HCT116 (cell line): ENCODE measurements around the gene S1PR3. TPM values are rescaled to one million over a fixed set of nuclear protein-coding genes. Genes with fewer than 3 reads are reported as not detected.

Experiments used
- ATAC-seq: fragments of 200-7000 bp; cut with Tn5 transposase; 2 replicates; pipeline ENCODE4 v1.9.1; 2020; ENCODE audit warnings: mild to moderate bottlenecking, moderate library complexity
- BruUV-seq: library from RNA; stranded (reverse); fragments of 400-500 nt; replicated peaks from 2 replicates; lab custom pipeline; 2021; lab: Mats Ljungman, UMichigan
- CTCF ChIA-PET: fragments of 300-600 bp; sonication (Branson Sonifier 250); formaldehyde crosslinking; loops from one replicate; lab custom pipeline; 2021; ENCODE audit warnings: antibody characterized with exemption; lab: Charles Lee
- POLR2A ChIA-PET: fragments of 300-600, 350-600 bp; sonication (Branson Sonifier 250); formaldehyde crosslinking; loops from one replicate; lab custom pipeline; 2021; ENCODE audit warnings: antibody characterized with exemption; lab: Charles Lee
- RAD21 ChIA-PET, 2 experiments: fragments of 300-600 bp; sonication (Branson Sonifier 250); formaldehyde crosslinking; loops; one replicate each; lab custom pipeline; 2023; ENCODE audit warnings: low total read pairs in 2 of 2; ENCODE audit not compliant: uncharacterized antibody in 2 of 2, unreplicated experiment in 2 of 2, low non-redundant PET in 1 of 2; lab: Charles Lee
- DNase-seq: peaks from one replicate; pipeline ENCODE4 v3.0.0-alpha.2; 2010; ENCODE audit warnings: low read depth, low spot score
- H2AFZ ChIP-seq: fragments of 200-600 bp; shearing (Covaris generic), sonication (generic); 2 replicates; pipeline ENCODE4 v1.6.1; 2017; ENCODE audit warnings: low read depth, mixed run types, mixed read lengths, antibody characterized with exemption, low read length; ENCODE audit not compliant: poor library complexity, severe bottlenecking
- H3K27ac ChIP-seq: 2 replicates; pipeline ENCODE4 v1.5.1; 2012; ENCODE audit warnings: low read depth, low read length
- H3K27me3 ChIP-seq: fragments of 200-600 bp; sonication (generic); 2 replicates; pipeline ENCODE4 v1.6.1; 2016; ENCODE audit warnings: mixed run types, low read length, mixed read lengths; ENCODE audit not compliant: insufficient read depth
- H3K36me3 ChIP-seq, 2 experiments: fragments of 200-500 bp in 1 of 2; fragments of 200-600 bp in 1 of 2; sonication (Bioruptor generic) in 1 of 2; sonication (generic) in 1 of 2; 2 replicates each; pipeline versions ENCODE4 v1.5.1 to v1.6.1; 2014 to 2016; ENCODE audit warnings: low read length in 2 of 2, inconsistent platforms in 1 of 2, mixed read lengths in 1 of 2, mixed run types in 1 of 2; ENCODE audit not compliant: insufficient read depth in 2 of 2, control insufficient read depth in 1 of 2
- H3K4me1 ChIP-seq, 2 experiments: fragments of 200-600 bp in 1 of 2; sonication (generic) in 1 of 2; 2 replicates each; pipeline versions ENCODE4 v1.5.1 to v1.6.1; 2012 to 2017; ENCODE audit warnings: low read length in 2 of 2, inconsistent platforms in 1 of 2, mild to moderate bottlenecking in 1 of 2, mixed read lengths in 1 of 2, mixed run types in 1 of 2, moderate library complexity in 1 of 2; ENCODE audit not compliant: insufficient read depth in 2 of 2, control insufficient read depth in 1 of 2
- H3K4me2 ChIP-seq: fragments of 200-600 bp; sonication (generic); 2 replicates; pipeline ENCODE4 v1.6.1; 2017; ENCODE audit warnings: mixed run types, low read length, mixed read lengths
- H3K4me3 ChIP-seq, 2 experiments: fragments of 200-600 bp in 1 of 2; sonication (generic) in 1 of 2; replicated peaks in 1 of 2; 2 replicates each; pipeline ENCODE4 v1.5.1; 2011 to 2016; ENCODE audit warnings: low read length in 2 of 2, control low read depth in 1 of 2, low read depth in 1 of 2, mild to moderate bottlenecking in 1 of 2, mixed read lengths in 1 of 2, mixed run types in 1 of 2
- H3K79me2 ChIP-seq: fragments of 200-600 bp; sonication (generic); 2 replicates; pipeline ENCODE4 v1.6.1; 2017; ENCODE audit warnings: mild to moderate bottlenecking, mixed run types, low read length, moderate library complexity, mixed read lengths; ENCODE audit not compliant: insufficient read depth
- H3K9ac ChIP-seq: fragments of 200-600 bp; sonication (generic); 2 replicates; pipeline ENCODE4 v1.6.1; 2016; ENCODE audit warnings: low read length, mixed read lengths
- H3K9me2 ChIP-seq: fragments of 200-600 bp; sonication (generic), shearing (Covaris generic); 2 replicates; pipeline ENCODE4 v1.6.1; 2017; ENCODE audit warnings: mixed run types, mild to moderate bottlenecking, moderate library complexity; ENCODE audit not compliant: insufficient read depth
- H3K9me3 ChIP-seq, 2 experiments: fragments of 200-500 bp in 1 of 2; fragments of 200-600 bp in 1 of 2; sonication (Bioruptor generic) in 1 of 2; sonication (generic) in 1 of 2; 2 replicates each; pipeline ENCODE4 v1.6.1; 2014 to 2017; ENCODE audit warnings: low read length in 2 of 2, mixed read lengths in 2 of 2, inconsistent platforms in 1 of 2, low read depth in 1 of 2, mild to moderate bottlenecking in 1 of 2, mixed run types in 1 of 2, moderate library complexity in 1 of 2; ENCODE audit not compliant: control insufficient read depth in 1 of 2, insufficient read depth in 1 of 2
- H4K20me1 ChIP-seq: fragments of 200-600 bp; sonication (generic), shearing (Covaris generic); 2 replicates; pipeline ENCODE4 v1.6.1; 2017; ENCODE audit warnings: mixed run types, mild to moderate bottlenecking, moderate library complexity; ENCODE audit not compliant: insufficient read depth
- CBX3 ChIP-seq: IDR thresholded peaks from 2 replicates; pipeline ENCODE4 v1.6.1; 2012; ENCODE audit warnings: low read depth
- CEBPB ChIP-seq: IDR thresholded peaks from 2 replicates; pipeline ENCODE4 v1.6.1; 2012; ENCODE audit warnings: low read depth
- ELF1 ChIP-seq: IDR thresholded peaks from 2 replicates; pipeline ENCODE4 v1.6.1; 2012; ENCODE audit warnings: low read depth, borderline replicate concordance
- EZH2phosphoT487 ChIP-seq: fragments of 200-600 bp; IDR thresholded peaks from 2 replicates; pipeline ENCODE4 v1.6.1; 2018; ENCODE audit warnings: antibody characterized with exemption, borderline replicate concordance
- FOSL1 ChIP-seq: IDR thresholded peaks from 2 replicates; pipeline ENCODE4 v1.6.1; 2012; ENCODE audit warnings: low read depth
- JUND ChIP-seq: IDR thresholded peaks from 2 replicates; pipeline ENCODE4 v1.6.1; 2012
- RAD21 ChIP-seq: IDR thresholded peaks from 2 replicates; pipeline ENCODE4 v1.6.1; 2012; ENCODE audit warnings: low read depth, mild to moderate bottlenecking
- SIN3A ChIP-seq: IDR thresholded peaks from 2 replicates; pipeline ENCODE4 v1.6.1; 2012; ENCODE audit warnings: low read depth
- SRF ChIP-seq: IDR thresholded peaks from 2 replicates; pipeline ENCODE4 v1.6.1; 2012; ENCODE audit warnings: low read depth
- TCF7L2 ChIP-seq: IDR thresholded peaks from 2 replicates; pipeline ENCODE4 v1.7.0; 2011; ENCODE audit warnings: borderline replicate concordance, inconsistent platforms; ENCODE audit not compliant: insufficient read depth, insufficient read length; ENCODE audit errors: extremely low read depth
- ZNF274 ChIP-seq: fragments of 200-500 bp; sonication (Bioruptor generic); IDR thresholded peaks from 2 replicates; pipeline ENCODE4 v1.6.1; 2014; ENCODE audit warnings: mild to moderate bottlenecking, low read depth, low read length, inconsistent platforms
- intact Hi-C: fragments of 100-400 bp; cut with micrococcal nuclease; formaldehyde crosslinking; loops from 2 replicates; pipeline ENCODE4 v1.10.0; 2022
- total RNA-seq: library from RNA; stranded (reverse); gene quantifications from one replicate; pipeline ENCODE4 v1.2.1, GENCODE V29; 2021; ENCODE audit not compliant: unreplicated experiment
- TF ChIP-seq, protein P1 (sequence below): IDR thresholded peaks from 2 replicates; pipeline ENCODE4 v1.6.1; 2012
- TF ChIP-seq, protein P2 (sequence below): IDR thresholded peaks from 2 replicates; pipeline ENCODE4 v1.6.1; 2012; ENCODE audit warnings: low read depth

The S1PR3 gene
- total RNA-seq, 1 experiment from 2014 or later: 0.07 TPM

DNA sequence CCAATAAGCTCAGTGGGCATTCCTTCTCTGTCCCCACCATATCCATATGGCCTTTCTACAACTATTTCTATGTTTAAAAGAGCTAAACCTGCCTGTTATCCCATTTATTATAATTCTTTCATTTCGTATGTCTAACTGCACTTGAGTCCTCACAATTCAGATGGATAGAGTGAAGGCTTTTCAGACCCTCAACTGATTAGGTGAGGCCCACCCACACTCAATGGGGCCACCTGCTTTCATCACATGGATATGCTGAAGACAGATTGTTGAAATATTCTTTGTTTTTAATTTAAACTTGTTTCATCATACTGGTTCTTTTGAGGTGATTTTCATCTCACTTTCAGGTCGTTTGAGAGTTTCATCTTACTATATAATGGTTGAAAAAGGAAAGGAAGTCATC, 5.7 kb upstream of the S1PR3 start:
- Histone ChIP-seq H3K9ac (no peak overlapping the region), H3K27me3 (no peaks in the 10 kb centered on the region), H3K4me1 (no peaks in the 10 kb centered on the region), H3K36me3 (no peaks in the 10 kb centered on the region), H4K20me1 (no peaks in the 10 kb centered on the region), H3K9me3 (no peaks in the 10 kb centered on the region), H2AFZ (no peak overlapping the region), H3K9me2 (no peaks in the 10 kb centered on the region), H3K4me2 (no peak overlapping the region), H3K4me3 (no peak overlapping the region), H3K79me2 (no peaks in the 10 kb centered on the region), H3K27ac (no peak overlapping the region)
- CTCF ChIA-PET: no interaction called here
- TF ChIP-seq RAD21 (no peak), EZH2phosphoT487 (no peak), JUND (no peak), CBX3 (no peak), FOSL1 (no peak)
- TF ChIP-seq, protein P1, sequence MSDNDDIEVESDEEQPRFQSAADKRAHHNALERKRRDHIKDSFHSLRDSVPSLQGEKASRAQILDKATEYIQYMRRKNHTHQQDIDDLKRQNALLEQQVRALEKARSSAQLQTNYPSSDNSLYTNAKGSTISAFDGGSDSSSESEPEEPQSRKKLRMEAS: no peak
- TF ChIP-seq, protein P2, sequence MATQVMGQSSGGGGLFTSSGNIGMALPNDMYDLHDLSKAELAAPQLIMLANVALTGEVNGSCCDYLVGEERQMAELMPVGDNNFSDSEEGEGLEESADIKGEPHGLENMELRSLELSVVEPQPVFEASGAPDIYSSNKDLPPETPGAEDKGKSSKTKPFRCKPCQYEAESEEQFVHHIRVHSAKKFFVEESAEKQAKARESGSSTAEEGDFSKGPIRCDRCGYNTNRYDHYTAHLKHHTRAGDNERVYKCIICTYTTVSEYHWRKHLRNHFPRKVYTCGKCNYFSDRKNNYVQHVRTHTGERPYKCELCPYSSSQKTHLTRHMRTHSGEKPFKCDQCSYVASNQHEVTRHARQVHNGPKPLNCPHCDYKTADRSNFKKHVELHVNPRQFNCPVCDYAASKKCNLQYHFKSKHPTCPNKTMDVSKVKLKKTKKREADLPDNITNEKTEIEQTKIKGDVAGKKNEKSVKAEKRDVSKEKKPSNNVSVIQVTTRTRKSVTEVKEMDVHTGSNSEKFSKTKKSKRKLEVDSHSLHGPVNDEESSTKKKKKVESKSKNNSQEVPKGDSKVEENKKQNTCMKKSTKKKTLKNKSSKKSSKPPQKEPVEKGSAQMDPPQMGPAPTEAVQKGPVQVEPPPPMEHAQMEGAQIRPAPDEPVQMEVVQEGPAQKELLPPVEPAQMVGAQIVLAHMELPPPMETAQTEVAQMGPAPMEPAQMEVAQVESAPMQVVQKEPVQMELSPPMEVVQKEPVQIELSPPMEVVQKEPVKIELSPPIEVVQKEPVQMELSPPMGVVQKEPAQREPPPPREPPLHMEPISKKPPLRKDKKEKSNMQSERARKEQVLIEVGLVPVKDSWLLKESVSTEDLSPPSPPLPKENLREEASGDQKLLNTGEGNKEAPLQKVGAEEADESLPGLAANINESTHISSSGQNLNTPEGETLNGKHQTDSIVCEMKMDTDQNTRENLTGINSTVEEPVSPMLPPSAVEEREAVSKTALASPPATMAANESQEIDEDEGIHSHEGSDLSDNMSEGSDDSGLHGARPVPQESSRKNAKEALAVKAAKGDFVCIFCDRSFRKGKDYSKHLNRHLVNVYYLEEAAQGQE: no peak
- DNase-seq (no peak), ATAC-seq (no peak)
- intact Hi-C loops: no loop called here
- POLR2A ChIA-PET: no interaction called here
- RAD21 ChIA-PET: no interaction called here
- no TSS peak for BruUV-seq

DNA sequence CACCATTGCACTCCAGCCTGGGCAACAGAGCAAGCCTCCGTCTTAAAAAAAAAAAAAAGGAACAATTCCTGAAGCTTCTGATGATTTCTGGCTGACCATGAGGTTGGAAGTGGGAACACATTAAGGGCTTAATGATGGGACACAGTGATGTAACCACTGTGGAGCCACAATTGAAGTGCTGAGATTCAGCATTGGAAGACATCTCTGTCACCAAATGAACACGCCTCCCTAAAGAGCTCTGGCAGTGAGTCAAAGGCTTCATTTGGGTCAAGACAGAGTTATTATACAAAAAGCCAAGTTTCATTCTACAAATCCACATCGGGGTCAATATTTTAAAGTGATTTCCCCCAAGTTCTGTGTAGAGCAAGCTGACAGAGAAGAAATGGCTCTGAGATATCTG, 4.5 kb upstream of the S1PR3 start:
- Histone ChIP-seq H3K4me3 (no peak overlapping the region), H3K4me2 (no peak overlapping the region), H3K27ac (no peak overlapping the region), H4K20me1 (no peaks in the 10 kb centered on the region), H3K9me2 (no peaks in the 10 kb centered on the region), H3K36me3 (no peaks in the 10 kb centered on the region), H3K79me2 (no peaks in the 10 kb centered on the region), H3K4me1 (no peaks in the 10 kb centered on the region), H3K9ac (no peak overlapping the region), H3K9me3 (no peaks in the 10 kb centered on the region), H2AFZ (no peak overlapping the region), H3K27me3 (no peaks in the 10 kb centered on the region)
- ChIA-PET RAD21 (no interaction called here), CTCF (no interaction called here), POLR2A (no interaction called here)
- no peak for ATAC-seq
- no TSS peak for BruUV-seq
- intact Hi-C loops: no loop called here
- no peak for DNase-seq
- TF ChIP-seq ZNF274: no peak
- TF ChIP-seq TCF7L2: no peak
- TF ChIP-seq ELF1: no peak
- no peak for TF ChIP-seq CBX3
- TF ChIP-seq, protein P2: no peak
- TF ChIP-seq RAD21: no peak
- TF ChIP-seq SIN3A: no peak
- no peak for TF ChIP-seq CEBPB
- TF ChIP-seq JUND: no peak
- TF ChIP-seq SRF: no peak
